OCI-LY7 (cell line): Measurements from ENCODE around the gene KLHL22.

Experiments used
- CTCF ChIP-seq: fragments of 200-600 bp; sonication (generic); conservative IDR thresholded peaks from 2 replicates; pipeline ENCODE4 v1.5.1; 2014; ENCODE audit warnings: mild to moderate bottlenecking, antibody characterized with exemption, low read length, moderate library complexity, mixed read lengths
- EZH2phosphoT487 ChIP-seq: fragments of 200-600 bp; sonication (generic); IDR thresholded peaks from 2 replicates; pipeline ENCODE4 v1.6.1; 2018; ENCODE audit warnings: low read depth, borderline replicate concordance, mild to moderate bottlenecking, mixed run types, antibody characterized with exemption, low read length, moderate library complexity, mixed read lengths

- TF ChIP-seq CTCF (no peak), EZH2phosphoT487 (no peak)
These were observed 99.0 kb downstream of the KLHL22 start for GRCh38 chr22:20396639-20397038.
